ENCODE results near the gene RNPS1.

DNA sequence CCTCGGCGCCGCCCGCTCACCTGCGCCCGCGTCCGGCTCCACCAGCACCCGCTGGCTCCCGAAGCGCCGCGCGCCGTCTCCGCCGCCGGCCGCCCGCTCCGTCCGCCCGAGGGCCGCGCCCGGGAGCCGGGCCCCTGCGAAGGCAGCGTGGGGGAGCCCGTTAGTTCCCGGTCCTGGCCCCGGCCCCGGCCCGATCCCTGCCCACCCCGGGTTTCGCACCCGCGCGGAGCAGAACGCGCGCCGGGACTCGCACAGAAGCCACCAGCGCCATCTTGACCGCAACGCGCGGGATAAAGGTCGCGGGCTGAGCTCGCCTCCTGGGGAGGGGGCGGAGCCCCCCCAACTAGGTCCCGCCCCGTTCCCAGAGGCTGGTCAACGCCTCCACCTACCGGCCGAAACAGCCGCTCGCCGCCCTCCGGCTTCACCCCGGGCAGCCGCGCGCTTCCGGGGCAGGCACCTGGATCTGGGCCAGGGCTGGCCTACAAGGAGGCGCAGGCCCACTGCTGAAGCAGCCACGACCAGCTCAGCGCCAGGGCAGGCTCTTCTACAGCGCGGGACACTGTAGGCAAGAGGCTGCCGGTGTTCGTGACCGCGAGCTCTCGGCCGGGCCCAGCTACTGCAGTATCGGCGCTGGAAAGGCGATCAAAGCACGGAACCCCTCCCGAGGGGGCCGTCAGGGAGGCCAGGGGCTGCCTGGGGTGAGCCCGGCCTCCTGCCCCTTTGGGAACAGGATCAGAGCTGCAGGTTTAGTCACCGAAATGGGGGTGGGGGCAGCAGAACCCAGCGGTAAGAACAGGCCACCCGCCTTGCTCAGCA lies 16.4 kb downstream of the RNPS1 start, which contains the start of gene ECI1:
- TF ChIP-seq, protein P1, sequence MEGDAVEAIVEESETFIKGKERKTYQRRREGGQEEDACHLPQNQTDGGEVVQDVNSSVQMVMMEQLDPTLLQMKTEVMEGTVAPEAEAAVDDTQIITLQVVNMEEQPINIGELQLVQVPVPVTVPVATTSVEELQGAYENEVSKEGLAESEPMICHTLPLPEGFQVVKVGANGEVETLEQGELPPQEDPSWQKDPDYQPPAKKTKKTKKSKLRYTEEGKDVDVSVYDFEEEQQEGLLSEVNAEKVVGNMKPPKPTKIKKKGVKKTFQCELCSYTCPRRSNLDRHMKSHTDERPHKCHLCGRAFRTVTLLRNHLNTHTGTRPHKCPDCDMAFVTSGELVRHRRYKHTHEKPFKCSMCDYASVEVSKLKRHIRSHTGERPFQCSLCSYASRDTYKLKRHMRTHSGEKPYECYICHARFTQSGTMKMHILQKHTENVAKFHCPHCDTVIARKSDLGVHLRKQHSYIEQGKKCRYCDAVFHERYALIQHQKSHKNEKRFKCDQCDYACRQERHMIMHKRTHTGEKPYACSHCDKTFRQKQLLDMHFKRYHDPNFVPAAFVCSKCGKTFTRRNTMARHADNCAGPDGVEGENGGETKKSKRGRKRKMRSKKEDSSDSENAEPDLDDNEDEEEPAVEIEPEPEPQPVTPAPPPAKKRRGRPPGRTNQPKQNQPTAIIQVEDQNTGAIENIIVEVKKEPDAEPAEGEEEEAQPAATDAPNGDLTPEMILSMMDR (IDR thresholded peaks at IDR 0.05), result peak; percentile 74 to 95 (median 86)
- TF ChIP-seq EP300 (IDR thresholded peaks at IDR 0.05), result no peak

All from ovary (tissue), 3 donors.